Stomach (tissue), 4 donors: Measurements from ENCODE around the gene NEK6.

ENCODE experiments used
- POLR2A ChIP-seq, 4 donors: fragments of 450-650 bp; IDR thresholded peaks; one replicate each; pipeline ENCODE4 v1.6.1; 2016; ENCODE audit warnings: antibody characterized with exemption in 4 of 4, control low read depth in 2 of 4, mild to moderate bottlenecking in 1 of 4, moderate library complexity in 1 of 4
- TF ChIP-seq, protein P1 (sequence below), 7 experiments: fragments of 450-650 bp in 4 of 7; fragments of 200-600 bp in 3 of 7; sonication (generic) in 3 of 7; IDR thresholded peaks; one replicate each; pipeline ENCODE4 v1.5.1; 2016 to 2019; ENCODE audit warnings: antibody characterized with exemption in 7 of 7, control low read depth in 2 of 7, mild to moderate bottlenecking in 1 of 7

DNA sequence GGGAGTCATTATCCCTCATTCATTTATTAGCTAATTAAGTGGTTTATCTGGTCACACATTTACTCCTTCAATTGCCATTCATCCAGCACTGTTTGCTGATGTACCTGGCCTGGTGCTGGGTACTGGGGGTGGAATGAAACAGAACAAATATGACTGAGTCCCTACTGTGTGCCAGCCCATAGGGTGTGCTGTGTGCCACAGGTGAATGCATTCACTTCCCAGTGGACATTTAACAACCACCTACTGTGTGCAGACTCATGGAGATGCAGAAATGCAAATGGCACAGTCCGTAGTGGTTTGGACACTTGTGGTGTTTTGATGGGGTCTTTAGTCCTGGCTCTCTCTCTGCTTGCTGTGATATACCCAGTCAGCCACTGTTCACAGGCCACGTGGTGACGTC, 10.5 kb downstream of the NEK6 start:
- TF ChIP-seq, protein P1, sequence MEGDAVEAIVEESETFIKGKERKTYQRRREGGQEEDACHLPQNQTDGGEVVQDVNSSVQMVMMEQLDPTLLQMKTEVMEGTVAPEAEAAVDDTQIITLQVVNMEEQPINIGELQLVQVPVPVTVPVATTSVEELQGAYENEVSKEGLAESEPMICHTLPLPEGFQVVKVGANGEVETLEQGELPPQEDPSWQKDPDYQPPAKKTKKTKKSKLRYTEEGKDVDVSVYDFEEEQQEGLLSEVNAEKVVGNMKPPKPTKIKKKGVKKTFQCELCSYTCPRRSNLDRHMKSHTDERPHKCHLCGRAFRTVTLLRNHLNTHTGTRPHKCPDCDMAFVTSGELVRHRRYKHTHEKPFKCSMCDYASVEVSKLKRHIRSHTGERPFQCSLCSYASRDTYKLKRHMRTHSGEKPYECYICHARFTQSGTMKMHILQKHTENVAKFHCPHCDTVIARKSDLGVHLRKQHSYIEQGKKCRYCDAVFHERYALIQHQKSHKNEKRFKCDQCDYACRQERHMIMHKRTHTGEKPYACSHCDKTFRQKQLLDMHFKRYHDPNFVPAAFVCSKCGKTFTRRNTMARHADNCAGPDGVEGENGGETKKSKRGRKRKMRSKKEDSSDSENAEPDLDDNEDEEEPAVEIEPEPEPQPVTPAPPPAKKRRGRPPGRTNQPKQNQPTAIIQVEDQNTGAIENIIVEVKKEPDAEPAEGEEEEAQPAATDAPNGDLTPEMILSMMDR (IDR thresholded peaks at IDR 0.05) = no peak
- TF ChIP-seq POLR2A (IDR thresholded peaks at IDR 0.05) = no peak
